ENCODE measurements around the gene CNGA1.

Gene CNGA1

GRCh38 chr4:48017108-48017571 lies 659 bp upstream of the CNGA1 start (continued):
- TF ChIP-seq ZNF174 (tag by site-specific recombination; IDR thresholded peaks at IDR 0.05) = no peak
- TF ChIP-seq ZNF157 (tag by site-specific recombination; IDR thresholded peaks at IDR 0.05) = no peak
- no peak for TF ChIP-seq RBAK (tag by site-specific recombination; IDR thresholded peaks at IDR 0.05)
- no peak for TF ChIP-seq ZNF610 (tag by site-specific recombination; IDR thresholded peaks at IDR 0.05; ENCODE audit: borderline replicate concordance)
- TF ChIP-seq ZEB2 (tag by site-specific recombination; IDR thresholded peaks at IDR 0.05) = no peak
- no peak for TF ChIP-seq ZNF184 (tag by site-specific recombination; IDR thresholded peaks at IDR 0.05)
- no peak for TF ChIP-seq HOXA7 (CRISPR knock-in tag; IDR thresholded peaks at IDR 0.05; ENCODE audit: borderline replicate concordance)
- TF ChIP-seq KLF1 (tag by site-specific recombination; IDR thresholded peaks at IDR 0.05) = 0 out of 2 replicates have a peak, but pooled peaks have one; percentile 33
- TF ChIP-seq ZNF529 (tag by site-specific recombination; IDR thresholded peaks at IDR 0.05; ENCODE audit: insufficient replicate concordance) = no peak
- peak; percentile 64; the same call in 1 of the 2 replicates for TF ChIP-seq ZNF423 (tag by site-specific recombination; IDR thresholded peaks at IDR 0.05)
- no peak for TF ChIP-seq ZNF202 (tag by site-specific recombination; IDR thresholded peaks at IDR 0.05; ENCODE audit: borderline replicate concordance)
- TF ChIP-seq ZNF366 (tag by site-specific recombination; conservative IDR thresholded peaks at IDR 0.05) = no peak
- peak; percentile 45; the same call in 1 of the 2 replicates for TF ChIP-seq IKZF3 (tag by site-specific recombination; IDR thresholded peaks at IDR 0.05)
- TF ChIP-seq ZBTB44 (tag by site-specific recombination; IDR thresholded peaks at IDR 0.05) = no peak
- TF ChIP-seq ZNF548 (tag by site-specific recombination; IDR thresholded peaks at IDR 0.05) = no peak
- TF ChIP-seq ZNF433 (tag by site-specific recombination; IDR thresholded peaks at IDR 0.05; ENCODE audit: low read depth) = no peak
- no peak for TF ChIP-seq ZNF221 (tag by site-specific recombination; IDR thresholded peaks at IDR 0.05; ENCODE audit: borderline replicate concordance)
- TF ChIP-seq PRDM1 (tag by site-specific recombination; IDR thresholded peaks at IDR 0.05) = no peak
- TF ChIP-seq ZNF558 (tag by site-specific recombination; IDR thresholded peaks at IDR 0.05) = no peak
- no peak for TF ChIP-seq ZNF10 (tag by site-specific recombination; IDR thresholded peaks at IDR 0.05)
- no peak for TF ChIP-seq ZBTB7A (tag by site-specific recombination; IDR thresholded peaks at IDR 0.05; ENCODE audit: low read depth)
- no peak for TF ChIP-seq ZNF211 (tag by site-specific recombination; IDR thresholded peaks at IDR 0.05; ENCODE audit: low read depth)
- TF ChIP-seq KLF17 (tag by site-specific recombination; IDR thresholded peaks at IDR 0.05) = no peak
- no peak for TF ChIP-seq ZNF510 (tag by site-specific recombination; IDR thresholded peaks at IDR 0.05; ENCODE audit: insufficient replicate concordance)
- no peak for TF ChIP-seq ZNF580 (tag by site-specific recombination; IDR thresholded peaks at IDR 0.05)
- no peak for TF ChIP-seq ZNF837 (tag by site-specific recombination; IDR thresholded peaks at IDR 0.05)
- peak; percentile 92 for TF ChIP-seq ZNF449 (tag by site-specific recombination; IDR thresholded peaks at IDR 0.05)
- no peak for TF ChIP-seq ZBTB6 (tag by site-specific recombination; IDR thresholded peaks at IDR 0.05)
- TF ChIP-seq ZNF19 (tag by site-specific recombination; IDR thresholded peaks at IDR 0.05; ENCODE audit: low read depth) = no peak
- no peak for TF ChIP-seq ZNF239 (tag by site-specific recombination; IDR thresholded peaks at IDR 0.05)
- TF ChIP-seq GLIS2 (tag by site-specific recombination; IDR thresholded peaks at IDR 0.05) = peak; percentile 87
- no peak for TF ChIP-seq ZNF596 (tag by site-specific recombination; IDR thresholded peaks at IDR 0.05)
- 0 out of 2 replicates have a peak, but pooled peaks have one; percentile 9 for TF ChIP-seq ZNF76 (tag by site-specific recombination; IDR thresholded peaks at IDR 0.05; ENCODE audit: borderline replicate concordance, low read depth)
- TF ChIP-seq WT1 (tag by site-specific recombination; IDR thresholded peaks at IDR 0.05) = no peak
- TF ChIP-seq ZBTB48 (tag by site-specific recombination; IDR thresholded peaks at IDR 0.05) = 0 out of 2 replicates have a peak, but pooled peaks have one; percentile 9
- TF ChIP-seq ZNF394 (tag by site-specific recombination; IDR thresholded peaks at IDR 0.05; ENCODE audit: borderline replicate concordance) = no peak

Data from HEK293 (cell line).